Breast epithelium (tissue), 4 donors: ENCODE results near the gene KL. TPM values are rescaled to one million over a fixed set of nuclear protein-coding genes. Genes with fewer than 3 reads are reported as not detected.

Experiments used
- DNase-seq, 2 donors: peaks; one replicate each; pipeline ENCODE4 v3.0.0-alpha.2; 2019; ENCODE audit warnings: low spot score in 2 of 2
- H3K27ac ChIP-seq, 2 donors: fragments of 200-600 bp; sonication (generic) in 1 of 2; one replicate each; pipeline ENCODE4 v1.5.1; 2016 to 2019; ENCODE audit warnings: mild to moderate bottlenecking in 1 of 2
- H3K27me3 ChIP-seq, 2 donors: fragments of 200-600 bp; sonication (generic) in 1 of 2; one replicate each; pipeline versions ENCODE4 v1.5.1 to v1.6.0; 2017 to 2019; ENCODE audit warnings: control low read depth in 1 of 2, mild to moderate bottlenecking in 1 of 2
- H3K36me3 ChIP-seq: fragments of 200-600 bp; one replicate; pipeline ENCODE4 v1.5.1; 2019
- H3K4me1 ChIP-seq, 2 donors: fragments of 200-600 bp; sonication (generic); one replicate each; pipeline ENCODE4 v1.5.1; 2016 to 2019; ENCODE audit warnings: control low read depth in 1 of 2
- H3K4me3 ChIP-seq, 3 donors: fragments of 200-600 bp; sonication (generic); 1 replicate in 2 of 3; 2 replicates in 1 of 3; pipeline ENCODE4 v1.5.1; 2016 to 2019; ENCODE audit warnings: mild to moderate bottlenecking in 3 of 3, moderate library complexity in 2 of 3
- H3K9me3 ChIP-seq, 2 donors: fragments of 200-600 bp; sonication (generic) in 1 of 2; one replicate each; pipeline ENCODE4 v1.5.1; 2016 to 2019; ENCODE audit warnings: control low read depth in 1 of 2
- CTCF ChIP-seq, 3 donors: fragments of 450-650 bp; IDR thresholded peaks; one replicate each; pipeline ENCODE4 v1.5.1; 2016 to 2017; ENCODE audit warnings: antibody characterized with exemption in 3 of 3, mild to moderate bottlenecking in 3 of 3, moderate library complexity in 3 of 3
- POLR2A ChIP-seq: fragments of 450-650 bp; IDR thresholded peaks from one replicate; pipeline ENCODE4 v1.6.1; 2016; ENCODE audit warnings: antibody characterized with exemption, mild to moderate bottlenecking, moderate library complexity
- POLR2AphosphoS5 ChIP-seq, 3 donors: sonication (generic); formaldehyde crosslinking; IDR thresholded peaks; one replicate each; pipeline ENCODE4 v1.6.1; 2017; ENCODE audit warnings: antibody characterized with exemption in 3 of 3
- intact Hi-C: fragments of 100-400 bp; cut with DNase I; formaldehyde crosslinking; loops from one replicate; pipeline ENCODE4 v1.15.1; 2023; ENCODE audit warnings: low total_unique reads
- total RNA-seq, 3 donors: library from RNA; depleted of rRNA; stranded (reverse); fragments of >200 nt; gene quantifications; one replicate each; pipeline ENCODE4 v1.1.0, GENCODE V29; 2016

Gene KL
- total RNA-seq: 1 to 10 TPM; 2.7 to 4.3 (median 2.9) TPM

GRCh38 chr13:33016414-33017322 is at the start of gene KL:
TSS of gene KL (plus strand) at chr13:33016423. CDS start at chr13:33016441, 18 bp downstream.
- no peak for DNase-seq
- Histone ChIP-seq H3K27ac (peak within 1 kb of the TSS; percentile 68 to 91), H3K36me3 (no peaks in the 10 kb centered on the region), H3K4me3 (peak within 1 kb of the TSS; percentile 58 to 83 (median 58)), H3K4me1 (peaks cover 0 to 6% of the 10 kb centered on the region in 2 donors), H3K27me3 (peaks cover 2 to 6% of the 10 kb centered on the region in 2 donors), H3K9me3 (no peaks in the 10 kb centered on the region)
- TF ChIP-seq CTCF (IDR thresholded peaks at IDR 0.05) (no peak), POLR2A (no peak), POLR2AphosphoS5 (IDR thresholded peaks at IDR 0.05) (no peak)
- intact Hi-C loops: no loop called here

GRCh38 chr13:32967584-32968182 is 48.5 kb upstream of the KL start:
- intact Hi-C loops: no loop called here
- Histone ChIP-seq H3K27me3 (no peaks in the 10 kb centered on the region), H3K4me3 (no peak overlapping the region), H3K36me3 (no peaks in the 10 kb centered on the region), H3K27ac (no peak overlapping the region), H3K9me3 (no peaks in the 10 kb centered on the region), H3K4me1 (no peaks in the 10 kb centered on the region)
- TF ChIP-seq POLR2AphosphoS5 (IDR thresholded peaks at IDR 0.05) (no peak), POLR2A (no peak), CTCF (IDR thresholded peaks at IDR 0.05) (no peak)
- DNase-seq: no peak

GRCh38 chr13:32968316-32968715 is 47.9 kb upstream of the KL start:
- intact Hi-C loops: no loop called here
- no peak for DNase-seq
- no peaks in the 10 kb centered on the region for H3K4me1 ChIP-seq
- no peaks in the 10 kb centered on the region for H3K27me3 ChIP-seq
- no peak overlapping the region for H3K4me3 ChIP-seq
- no peak overlapping the region for H3K27ac ChIP-seq
- TF ChIP-seq POLR2A (no peak), POLR2AphosphoS5 (IDR thresholded peaks at IDR 0.05) (no peak), CTCF (IDR thresholded peaks at IDR 0.05) (no peak)
- no peaks in the 10 kb centered on the region for H3K36me3 ChIP-seq
- no peaks in the 10 kb centered on the region for H3K9me3 ChIP-seq

- H3K4me1 ChIP-seq: no peaks in the 10 kb centered on the region
- peak overlapping the region; percentile 32 to 61 for H3K27ac ChIP-seq
Observed at GRCh38 chr13:32968793-32969192, 47.4 kb upstream of the KL start.

More at GRCh38 chr13:32968793-32969192, 47.4 kb upstream of the KL start:
- DNase-seq: no peak
- Histone ChIP-seq H3K27me3 (no peaks in the 10 kb centered on the region), H3K4me3 (no peak overlapping the region), H3K9me3 (no peaks in the 10 kb centered on the region), H3K36me3 (no peaks in the 10 kb centered on the region)
- intact Hi-C loops: no loop called here
- no peak for TF ChIP-seq POLR2AphosphoS5 (IDR thresholded peaks at IDR 0.05)
- TF ChIP-seq POLR2A: no peak
- no peak for TF ChIP-seq CTCF (IDR thresholded peaks at IDR 0.05)
